HG03175 (cell line): ENCODE data around the gene RAMP3.
"Not testable (repeated sequence)": the region's sequence is repeated elsewhere in the genome, so short reads cannot be mapped to it uniquely, and the experiment has no call there.

ENCODE experiments used
- ATAC-seq: cut with Tn5 transposase; IDR thresholded peaks from one replicate; pipeline ENCODE4 v1.9.1; 2021; ENCODE audit warnings: mild to moderate bottlenecking, moderate library complexity; ENCODE audit not compliant: unreplicated experiment

The RAMP3 gene

GRCh38 chr7:45131891-45132290 is 25.7 kb upstream of the RAMP3 start:
- no peak for ATAC-seq

- no peak for ATAC-seq
Measured at GRCh38 chr7:45132708-45133320, 24.8 kb upstream of the RAMP3 start.

- ATAC-seq, result no peak
Measured at GRCh38 chr7:45133352-45133751, 24.2 kb upstream of the RAMP3 start.

- no peak for ATAC-seq
Measured at GRCh38 chr7:45133877-45134276, 23.7 kb upstream of the RAMP3 start.

GRCh38 chr7:45136106-45137060 is 21.2 kb upstream of the RAMP3 start:
- peak; percentile 57 for ATAC-seq

GRCh38 chr7:45138433-45139267 is 18.9 kb upstream of the RAMP3 start:
- no peak for ATAC-seq

- no peak for ATAC-seq
Measured at GRCh38 chr7:45140827-45141226, 16.8 kb upstream of the RAMP3 start.

GRCh38 chr7:45143616-45144015 is 14.0 kb upstream of the RAMP3 start:
- ATAC-seq, result no peak

- ATAC-seq, result no peak
Measured at GRCh38 chr7:45145881-45146280, 11.7 kb upstream of the RAMP3 start.

- no peak for ATAC-seq
Measured at GRCh38 chr7:45146531-45147379, 10.8 kb upstream of the RAMP3 start.

GRCh38 chr7:45147858-45148652 is 9.5 kb upstream of the RAMP3 start:
- no peak for ATAC-seq

- no peak for ATAC-seq
Measured at GRCh38 chr7:45148653-45148973, 9.0 kb upstream of the RAMP3 start.

GRCh38 chr7:45149606-45150005 is 8.0 kb upstream of the RAMP3 start:
- ATAC-seq, result no peak

GRCh38 chr7:45150199-45150598 is 7.4 kb upstream of the RAMP3 start:
- no peak for ATAC-seq

GRCh38 chr7:45151131-45151684 is 6.4 kb upstream of the RAMP3 start:
- no peak for ATAC-seq

GRCh38 chr7:45151967-45152366 is 5.6 kb upstream of the RAMP3 start:
- no peak for ATAC-seq

- no peak for ATAC-seq
Measured at GRCh38 chr7:45153233-45153632, 4.4 kb upstream of the RAMP3 start.

GRCh38 chr7:45153861-45154260 is 3.7 kb upstream of the RAMP3 start:
- not testable (repeated sequence) for ATAC-seq

GRCh38 chr7:45155357-45155900 is 2.2 kb upstream of the RAMP3 start:
- no peak for ATAC-seq
